ENCODE results near the gene TBC1D2B.
A peak's percentile ranks its signal among the peaks of the same experiment; 100 is the strongest.

The TBC1D2B gene

GRCh38 chr15:78077053-78077870 is at the start of gene TBC1D2B:
TSS of gene TBC1D2B (minus strand) at chr15:78077711. CDS start at chr15:78077652, 59 bp downstream.
- peak; percentile 4 for DNase-seq

GRCh38 chr15:78125267-78125666 is 47.8 kb upstream of the TBC1D2B start:
- DNase-seq, result no peak

GRCh38 chr15:78120523-78120922 is 43.0 kb upstream of the TBC1D2B start:
- DNase-seq, result no peak

GRCh38 chr15:78112551-78112950 is 35.0 kb upstream of the TBC1D2B start:
- DNase-seq, result no peak

GRCh38 chr15:78111788-78112187 is 34.3 kb upstream of the TBC1D2B start:
- DNase-seq, result no peak

GRCh38 chr15:78110916-78111475 is 33.5 kb upstream of the TBC1D2B start:
- DNase-seq, result no peak

- no peak for DNase-seq
Observed at GRCh38 chr15:78110096-78110495, 32.6 kb upstream of the TBC1D2B start.

GRCh38 chr15:78109156-78109555 is 31.6 kb upstream of the TBC1D2B start:
- DNase-seq, result no peak

- DNase-seq, result peak; percentile 12
Observed at GRCh38 chr15:78108300-78109084, 31.0 kb upstream of the TBC1D2B start.

GRCh38 chr15:78107471-78107870 is 30.0 kb upstream of the TBC1D2B start:
- no peak for DNase-seq

GRCh38 chr15:78105476-78106241 is 28.1 kb upstream of the TBC1D2B start:
- DNase-seq, result no peak

- DNase-seq, result no peak
Observed at GRCh38 chr15:78104566-78105475, 27.3 kb upstream of the TBC1D2B start.

GRCh38 chr15:78104119-78104479 is 26.6 kb upstream of the TBC1D2B start:
- DNase-seq, result no peak

- DNase-seq, result no peak
Observed at GRCh38 chr15:78103406-78104118, 26.1 kb upstream of the TBC1D2B start.

- DNase-seq, result no peak
Observed at GRCh38 chr15:78102741-78103140, 25.2 kb upstream of the TBC1D2B start.

- no peak for DNase-seq
Observed at GRCh38 chr15:78102211-78102610, 24.7 kb upstream of the TBC1D2B start.

GRCh38 chr15:78101423-78102105 is 24.1 kb upstream of the TBC1D2B start:
- DNase-seq, result no peak

- no peak for DNase-seq
Observed at GRCh38 chr15:78100886-78101285, 23.4 kb upstream of the TBC1D2B start.

GRCh38 chr15:78098131-78098755 is 20.7 kb upstream of the TBC1D2B start:
- DNase-seq, result no peak

- DNase-seq, result no peak
Observed at GRCh38 chr15:78097667-78098066, 20.2 kb upstream of the TBC1D2B start.

Measured in DMS79 treated with DMSO at 0.1 percent for 48 hours (cell line).